Muscle of leg (tissue), 11 donors: ENCODE measurements around the gene ATP1A1. TPM values are rescaled to one million over a fixed set of nuclear protein-coding genes. Genes with fewer than 3 reads are reported as not detected.

ENCODE experiments used
- DNase-seq: peaks from one replicate; pipeline ENCODE4 v3.0.0; 2013
- H3K27ac ChIP-seq: one replicate; pipeline ENCODE4 v1.5.1; 2013; ENCODE audit warnings: mild to moderate bottlenecking, low read length, control low read depth
- H3K27me3 ChIP-seq: one replicate; pipeline ENCODE4 v1.6.1; 2013; ENCODE audit warnings: low read length; ENCODE audit not compliant: control insufficient read depth, insufficient read depth
- H3K36me3 ChIP-seq: one replicate; pipeline ENCODE4 v1.6.1; 2013; ENCODE audit warnings: low read length; ENCODE audit not compliant: control insufficient read depth, insufficient read depth
- H3K4me1 ChIP-seq: one replicate; pipeline ENCODE4 v1.6.1; 2013; ENCODE audit warnings: low read length; ENCODE audit not compliant: control insufficient read depth, insufficient read depth
- H3K4me3 ChIP-seq: one replicate; pipeline ENCODE4 v1.5.1; 2013; ENCODE audit warnings: low read length, control low read depth
- H3K9me3 ChIP-seq: replicated peaks from 2 replicates; pipeline ENCODE4 v1.6.1; 2013; ENCODE audit warnings: low read depth, low read length; ENCODE audit not compliant: control insufficient read depth
- WGBS: methylation state at CpG from one replicate; pipeline ENCODE4 v1.1.5; 2013; ENCODE audit warnings: missing lambda C conversion rate; ENCODE audit not compliant: insufficient coverage; 5-methylcytosine and 5-hydroxymethylcytosine counted together
- polyA plus RNA-seq, 8 donors: library from polyadenylated mRNA; unstranded; fragments of 120-200 nt; gene quantifications; one replicate each; pipeline versions ENCODE4 v1.2.1 to v1.2.3, GENCODE V29; 2013; ENCODE audit warnings: inconsistent platforms in 1 of 8, low replicate concordance in 1 of 8; ENCODE audit not compliant: insufficient read length in 8 of 8, insufficient read depth in 1 of 8
- total RNA-seq: library from RNA; stranded (reverse); fragments of 120-200 nt; gene quantifications from one replicate; pipeline ENCODE4 v1.2.4, GENCODE V29; 2013

ATP1A1 gene
- total and polyA plus RNA-seq, 9 donors: 50.6 to 151 (median 136) TPM

DNA sequence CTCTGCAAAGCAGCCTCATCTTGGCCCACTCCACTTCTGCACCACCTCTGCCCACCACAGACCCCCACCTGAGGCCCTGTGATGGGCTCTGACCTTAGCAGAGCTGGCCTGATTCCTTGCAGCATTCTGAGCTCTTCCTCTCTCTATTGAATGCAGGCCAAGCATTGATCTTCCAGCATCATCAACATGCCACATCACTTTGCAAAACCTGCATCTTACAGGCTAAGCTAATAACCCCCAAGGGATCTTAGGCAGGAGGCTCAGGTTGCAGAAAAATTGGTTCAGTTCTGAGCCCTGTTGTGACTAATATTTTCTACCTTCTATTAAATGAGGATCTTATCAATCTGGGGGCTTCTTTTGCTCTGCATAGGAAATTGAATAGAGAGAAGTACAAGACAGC is 78.7 kb downstream of the ATP1A1 start:
- H3K9me3 ChIP-seq: no peaks in the 10 kb centered on the region
- no peaks in the 10 kb centered on the region for H3K27me3 ChIP-seq
- H3K4me1 ChIP-seq: peaks cover 10% of the 10 kb centered on the region
- no peak for DNase-seq
- no peak overlapping the region for H3K27ac ChIP-seq
- H3K36me3 ChIP-seq: no peaks in the 10 kb centered on the region
- no peak overlapping the region for H3K4me3 ChIP-seq

GRCh38 chr1:116453481-116453880 is 80.4 kb downstream of the ATP1A1 start:
- Histone ChIP-seq H3K27me3 (no peaks in the 10 kb centered on the region), H3K27ac (no peak overlapping the region), H3K9me3 (no peaks in the 10 kb centered on the region), H3K4me3 (no peak overlapping the region), H3K36me3 (no peaks in the 10 kb centered on the region), H3K4me1 (peaks cover 10% of the 10 kb centered on the region)
- no peak for DNase-seq
- WGBS: 100% methylated on average over 1 of the region's 2 CpGs

GRCh38 chr1:116453906-116454305 is 80.9 kb downstream of the ATP1A1 start:
- Histone ChIP-seq H3K4me1 (peaks cover 13% of the 10 kb centered on the region), H3K36me3 (no peaks in the 10 kb centered on the region), H3K27ac (no peak overlapping the region), H3K27me3 (no peaks in the 10 kb centered on the region), H3K4me3 (no peak overlapping the region), H3K9me3 (no peaks in the 10 kb centered on the region)
- 83% methylated on average over 1 of the region's 4 CpGs for WGBS
- DNase-seq: no peak

Other genes starting within 250 kb of the ATP1A1 start
- 14.8 TPM for gene CD58, start 197.8 kb downstream of the ATP1A1 start, total RNA-seq
- gene CD58, start 197.8 kb downstream of the ATP1A1 start, polyA plus RNA-seq: 10 to 100 TPM; 11.3 to 17.2 (median 12.4) TPM